ENCODE data around the gene ZNF609.

Gene ZNF609

GRCh38 chr15:64430000-64430735 is 30.2 kb upstream of the ZNF609 start:
- FAIRE-seq = no peak
- DNase-seq (ENCODE audit: insufficient read length, low spot score) = no peak
- TF ChIP-seq CTCF (IDR thresholded peaks at IDR 0.05; ENCODE audit: insufficient read depth, missing control alignments) = no peak

GRCh38 chr15:64437982-64438381 is 22.4 kb upstream of the ZNF609 start:
- DNase-seq (ENCODE audit: insufficient read length, low spot score) (no peak), FAIRE-seq (no peak)
- TF ChIP-seq CTCF (IDR thresholded peaks at IDR 0.05; ENCODE audit: insufficient read depth, missing control alignments) = no peak

GRCh38 chr15:64438653-64439447 is 21.5 kb upstream of the ZNF609 start:
- TF ChIP-seq CTCF (IDR thresholded peaks at IDR 0.05; ENCODE audit: insufficient read depth, missing control alignments) = no peak
- FAIRE-seq (no peak), DNase-seq (ENCODE audit: insufficient read length, low spot score) (no peak)

GRCh38 chr15:64441852-64442251 is 18.5 kb upstream of the ZNF609 start:
- FAIRE-seq (no peak), DNase-seq (ENCODE audit: insufficient read length, low spot score) (no peak)
- TF ChIP-seq CTCF (IDR thresholded peaks at IDR 0.05; ENCODE audit: insufficient read depth, missing control alignments) = no peak

GRCh38 chr15:64443016-64443415 is 17.4 kb upstream of the ZNF609 start:
- no peak for FAIRE-seq
- DNase-seq (ENCODE audit: insufficient read length, low spot score) = no peak
- TF ChIP-seq CTCF (IDR thresholded peaks at IDR 0.05; ENCODE audit: insufficient read depth, missing control alignments) = no peak

- DNase-seq (ENCODE audit: insufficient read length, low spot score) = no peak
- no peak for FAIRE-seq
- no peak for TF ChIP-seq CTCF (IDR thresholded peaks at IDR 0.05; ENCODE audit: insufficient read depth, missing control alignments)
Measured at GRCh38 chr15:64443747-64444621, 16.4 kb upstream of the ZNF609 start.
